Inflammatory macrophage treated with lipopolysaccharide for 1 hour (primary cell): Measurements from ENCODE around the gene ABCC11.

Experiments used
- DNase-seq, 2 donors: peaks; one replicate each; pipeline ENCODE4 v3.0.0-alpha.2; 2020 to 2022

Gene ABCC11

GRCh38 chr16:48157794-48158193 lies 89.5 kb downstream of the ABCC11 start:
- no peak for DNase-seq

GRCh38 chr16:48157302-48157701 lies 90.0 kb downstream of the ABCC11 start:
- DNase-seq, result no peak

DNA sequence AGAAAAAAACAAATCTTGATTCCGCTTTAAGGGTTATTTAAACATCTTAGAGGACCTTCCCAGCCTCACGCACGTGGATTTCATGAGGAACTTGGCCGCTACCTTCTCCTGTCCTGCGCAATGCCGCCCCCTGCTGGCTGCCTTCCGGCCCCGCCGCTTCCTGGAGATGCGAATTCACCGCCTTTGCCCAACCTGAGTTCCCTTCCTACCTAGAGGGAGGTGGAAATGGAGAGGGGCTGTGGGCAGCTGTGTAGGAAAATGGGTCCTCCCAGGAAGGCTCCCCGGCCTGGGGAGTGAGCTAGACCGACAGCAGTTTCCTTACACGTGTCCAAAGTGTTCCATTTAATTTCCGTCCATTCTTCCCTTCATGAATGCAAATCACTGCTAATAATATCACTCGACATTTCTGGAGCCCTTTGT lies 90.5 kb downstream of the ABCC11 start:
- DNase-seq, result peak; percentile 48 to 86

DNA sequence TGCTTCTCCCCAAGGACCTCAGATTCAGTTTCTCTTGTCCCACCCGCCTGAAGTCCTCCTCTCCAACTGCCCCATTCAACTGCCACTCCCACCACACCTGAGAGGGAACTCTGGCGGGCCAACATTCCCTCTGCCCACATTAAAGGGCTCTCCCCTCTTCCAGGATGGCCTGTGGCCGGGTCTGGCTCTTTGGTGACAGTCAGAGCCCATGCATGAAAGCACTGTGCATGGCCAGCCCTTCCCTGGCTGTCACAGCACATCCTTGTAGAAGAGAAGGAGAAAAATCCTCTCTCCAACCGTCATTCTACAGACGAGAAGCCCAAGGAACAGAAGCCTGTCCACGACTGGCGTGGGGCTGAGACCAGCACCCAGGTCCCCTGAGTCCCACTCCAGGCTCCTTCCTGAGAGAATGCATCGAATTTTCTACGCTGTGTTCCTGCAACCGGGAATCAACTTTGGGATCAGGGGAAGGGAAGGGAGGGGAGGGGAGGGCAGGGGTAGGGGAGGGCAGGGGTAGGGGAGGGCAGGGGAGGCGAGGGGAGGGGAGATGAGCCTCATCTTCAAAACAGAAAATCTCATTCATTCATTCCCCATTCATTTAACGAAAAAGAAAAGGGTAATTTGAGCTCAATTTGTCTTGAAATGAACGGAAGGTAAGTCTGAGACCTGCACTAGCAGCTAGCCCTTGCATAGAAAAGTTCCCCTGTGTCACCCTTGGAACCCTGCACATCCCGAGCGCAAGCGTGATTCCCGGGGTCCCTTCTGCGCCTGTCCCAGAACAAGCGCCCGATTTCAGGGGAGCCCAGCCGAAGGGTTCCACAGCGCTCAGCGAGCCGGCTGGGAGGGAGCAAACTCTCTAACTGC lies 91.2 kb downstream of the ABCC11 start, which contains the start of gene ABCC12:
ABCC12 (minus strand) TSS at position 68 of the 864 bp plus-strand sequence. CDS start 9,569 bp downstream, outside the sequence.
- no peak for DNase-seq

DNA sequence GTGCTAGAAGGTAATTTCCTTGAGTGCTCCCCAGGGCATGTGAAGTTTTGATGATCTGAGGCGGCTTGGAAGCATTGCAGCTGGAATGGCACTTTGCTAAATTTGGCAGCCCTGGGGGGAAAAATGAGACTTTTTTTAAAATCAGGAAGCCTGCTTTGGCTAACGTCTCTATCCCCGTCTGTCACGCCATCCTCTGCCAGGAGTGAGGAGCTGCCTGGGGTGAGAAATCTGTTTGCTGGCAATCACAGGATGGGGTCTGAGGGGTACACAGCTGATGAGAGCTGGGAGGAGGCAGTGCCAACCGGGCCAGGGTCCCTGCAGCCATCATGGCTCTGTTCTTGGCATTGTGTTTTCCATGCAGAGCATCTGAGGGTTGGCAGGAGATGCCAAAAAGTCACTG lies 93.6 kb downstream of the ABCC11 start:
- no peak for DNase-seq

- no peak for DNase-seq
Measured at GRCh38 chr16:48152226-48152625, 95.1 kb downstream of the ABCC11 start.

DNA sequence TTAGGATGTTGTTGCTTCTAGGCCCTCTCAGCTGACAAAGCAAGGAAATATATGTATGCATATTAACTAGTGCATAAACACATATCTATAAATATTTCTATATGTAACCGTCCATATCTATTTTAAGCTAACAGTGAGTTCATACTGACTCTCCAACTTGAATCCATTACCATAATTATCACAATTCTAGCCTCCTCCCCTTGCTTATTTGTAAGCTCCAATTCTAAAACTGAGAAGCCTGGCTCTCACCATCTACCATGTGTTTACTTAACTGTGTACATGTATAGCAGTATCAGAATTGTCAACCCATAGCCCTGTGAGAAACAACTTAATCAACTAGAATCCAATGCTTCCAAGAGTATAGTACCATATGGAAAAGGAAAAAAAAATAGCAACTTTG lies 96.6 kb downstream of the ABCC11 start:
- DNase-seq, result no peak

- DNase-seq, result no peak
Measured at GRCh38 chr16:48146710-48147109, 100.6 kb downstream of the ABCC11 start.

GRCh38 chr16:48146131-48146530 lies 101.2 kb downstream of the ABCC11 start:
- DNase-seq, result no peak

GRCh38 chr16:48143812-48144368 lies 103.4 kb downstream of the ABCC11 start:
- no peak for DNase-seq

DNA sequence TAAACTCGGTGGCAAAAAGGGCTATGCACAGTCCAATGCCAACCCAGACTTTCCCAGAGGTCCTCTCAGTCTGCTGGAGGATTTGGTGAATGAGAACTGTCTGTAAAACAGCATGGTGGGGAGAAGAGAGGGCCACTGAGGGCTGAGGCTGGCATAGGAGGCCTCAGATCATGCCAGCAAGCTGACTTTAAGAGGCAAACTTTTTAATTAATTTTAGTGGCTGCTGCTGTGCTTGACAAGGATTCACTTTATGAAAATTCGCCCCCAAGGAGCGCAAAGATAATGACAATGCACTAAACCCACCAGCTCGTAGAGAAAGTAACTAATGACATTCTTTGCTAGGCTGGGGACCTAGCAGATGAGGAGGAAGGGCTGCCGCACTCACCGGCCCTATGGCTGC lies 106.5 kb downstream of the ABCC11 start:
- no peak for DNase-seq

GRCh38 chr16:48139517-48139916 lies 107.8 kb downstream of the ABCC11 start:
- no peak for DNase-seq

- no peak for DNase-seq
Measured at GRCh38 chr16:48138543-48138942, 108.8 kb downstream of the ABCC11 start.

GRCh38 chr16:48137822-48138221 lies 109.5 kb downstream of the ABCC11 start:
- DNase-seq, result no peak

DNA sequence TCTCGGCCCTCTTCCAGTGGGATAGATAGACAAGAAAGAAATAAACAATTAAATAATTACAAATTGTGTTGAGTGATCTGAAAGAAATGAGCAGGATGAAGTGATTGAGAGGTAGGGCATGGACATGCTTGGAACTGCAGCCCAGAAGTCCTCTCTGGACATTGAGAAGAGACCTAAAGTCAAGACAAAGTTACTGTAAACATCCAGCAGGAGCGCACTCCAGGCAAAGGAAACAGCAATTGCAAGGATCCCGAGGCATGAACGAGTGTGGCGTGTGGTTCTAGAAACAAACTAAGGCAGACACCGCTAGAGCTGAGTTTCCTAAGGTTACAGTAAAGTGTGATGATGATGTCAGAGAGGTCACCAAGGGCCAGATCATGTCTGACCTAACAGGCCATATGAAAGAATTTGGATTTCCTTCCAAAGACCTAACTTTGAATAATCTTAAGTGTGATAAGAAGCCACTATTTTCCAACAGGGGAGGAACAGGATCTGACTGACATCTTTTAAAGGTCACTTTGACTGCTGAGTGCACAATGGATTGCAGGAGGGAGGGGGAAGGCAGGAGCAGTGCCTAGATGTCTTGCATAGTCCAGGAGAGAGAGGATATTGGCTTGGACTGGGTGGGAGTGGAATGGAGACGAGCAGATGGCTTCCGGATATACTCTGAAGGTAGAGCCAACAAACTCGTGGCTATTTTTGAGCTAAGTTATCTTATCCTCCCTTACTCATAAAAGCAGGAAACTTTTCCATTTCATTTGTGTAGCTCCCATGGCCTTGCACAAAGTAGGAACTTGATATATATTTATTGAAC lies 110.6 kb downstream of the ABCC11 start:
- no peak for DNase-seq

DNA sequence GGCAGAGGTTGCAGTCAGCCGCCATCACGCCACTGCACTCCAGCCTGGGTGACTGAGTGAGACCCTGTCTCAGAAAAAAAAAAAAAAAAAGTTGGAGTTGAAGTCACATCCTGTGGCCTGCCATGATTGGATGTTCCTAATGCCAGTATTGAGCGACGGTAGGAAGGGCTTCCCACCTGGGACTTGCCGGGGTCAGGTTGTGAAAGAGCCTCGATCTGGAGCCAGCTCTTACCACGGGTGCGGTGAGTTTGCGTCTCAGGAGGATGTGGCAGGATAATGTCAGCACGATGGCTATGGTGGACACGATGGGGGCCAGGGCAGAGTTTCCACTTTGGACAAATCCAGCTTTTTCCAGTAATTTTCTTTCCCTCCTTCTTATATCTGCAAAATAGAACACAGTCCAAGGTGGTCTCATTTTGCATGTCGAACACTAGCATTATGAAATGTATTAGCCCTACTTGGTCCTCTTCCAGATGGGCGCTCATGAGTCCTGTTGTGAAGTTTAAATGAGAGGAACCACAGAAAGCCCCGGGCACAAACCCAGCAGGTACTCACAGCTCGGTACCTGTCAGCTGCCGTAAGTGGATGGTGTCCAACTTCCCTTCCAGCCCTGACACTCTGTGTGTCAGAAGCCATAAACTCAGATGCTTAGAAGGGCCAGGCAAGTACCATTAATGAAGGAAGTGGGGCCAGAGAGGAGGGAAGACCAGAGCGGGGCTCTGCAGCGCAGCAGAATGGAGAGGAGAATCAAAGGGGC lies 113.7 kb downstream of the ABCC11 start:
- no peak for DNase-seq

GRCh38 chr16:48132696-48133095 lies 114.6 kb downstream of the ABCC11 start:
- DNase-seq, result no peak

DNA sequence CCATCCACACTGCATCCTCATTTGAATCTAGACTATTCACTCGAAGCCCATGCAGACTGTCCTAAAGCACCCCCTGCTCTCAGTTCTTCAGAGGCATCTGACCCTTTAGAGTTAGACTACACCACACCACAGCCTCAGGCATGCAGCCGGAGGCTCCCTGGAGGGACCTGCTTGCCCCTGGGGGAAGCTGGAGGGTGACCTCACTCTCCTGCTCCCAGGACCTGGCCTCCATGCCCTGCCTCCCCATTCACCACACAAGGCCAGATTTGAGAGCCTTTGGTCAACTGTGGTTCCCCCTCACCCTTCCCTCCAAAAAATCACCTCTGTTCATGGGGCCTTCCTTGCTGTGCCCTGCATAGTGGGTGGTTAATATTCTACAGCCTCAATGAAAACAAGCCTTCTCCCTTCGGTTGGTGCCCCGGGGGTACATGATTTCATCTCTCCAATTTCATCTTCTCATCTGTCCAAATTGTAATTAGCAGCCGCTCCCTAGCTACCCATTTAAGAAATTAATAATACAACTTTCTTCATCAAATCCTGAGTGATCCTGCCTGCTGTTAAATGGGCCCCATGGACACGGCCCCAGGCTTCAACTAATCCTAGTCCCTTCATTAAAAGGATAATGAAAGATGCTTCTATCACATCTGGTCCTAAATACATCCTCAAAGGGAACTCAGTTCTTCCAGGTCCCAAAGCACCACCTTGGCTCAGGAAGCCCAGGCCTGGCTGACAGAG lies 116.0 kb downstream of the ABCC11 start:
- no peak for DNase-seq

GRCh38 chr16:48129926-48130325 lies 117.4 kb downstream of the ABCC11 start:
- DNase-seq, result no peak

GRCh38 chr16:48128769-48129168 lies 118.6 kb downstream of the ABCC11 start:
- DNase-seq, result no peak

GRCh38 chr16:48126801-48127644 lies 120.3 kb downstream of the ABCC11 start:
- DNase-seq, result no peak
